K562 (cell line): ENCODE measurements around the gene IL1RL2. TPM values are rescaled to one million over a fixed set of nuclear protein-coding genes. Genes with fewer than 3 reads are reported as not detected.
A peak's percentile ranks its signal among the peaks of the same experiment; 100 is the strongest.

ENCODE experiments used
- ARNT ChIP-seq, 2 experiments: fragments of 450-650 bp; IDR thresholded peaks; 2 replicates each; pipeline ENCODE4 v1.6.1; 2016; ENCODE audit warnings: mild to moderate bottlenecking in 1 of 2
- CREB5 ChIP-seq: fragments of 250-450 bp; sonication (Bioruptor Pico); IDR thresholded peaks from 2 replicates; pipeline ENCODE4 v1.5.0; 2020; ENCODE audit warnings: mild to moderate bottlenecking
- CTBP1 ChIP-seq: fragments of 450-650 bp; IDR thresholded peaks from 2 replicates; pipeline ENCODE4 v1.6.1; 2016; ENCODE audit warnings: borderline replicate concordance
- CXXC5 ChIP-seq: fragments of 250-450 bp; sonication (Bioruptor Pico); IDR thresholded peaks from 2 replicates; pipeline ENCODE4 v1.8.0; 2022; ENCODE audit warnings: inconsistent platforms, mild to moderate bottlenecking, moderate library complexity
- DEAF1 ChIP-seq: fragments of 450-650 bp; formaldehyde crosslinking; IDR thresholded peaks from 2 replicates; pipeline ENCODE4 v1.4.0; 2020; ENCODE audit warnings: mild to moderate bottlenecking, moderate library complexity
- FIP1L1 ChIP-seq: fragments of 200-400 bp; formaldehyde crosslinking; IDR thresholded peaks from 2 replicates; pipeline ENCODE4 v1.6.1; 2018; ENCODE audit warnings: mild to moderate bottlenecking, low read depth, low read length; ENCODE audit not compliant: poor library complexity, severe bottlenecking
- HNRNPL ChIP-seq: fragments of 200-400 bp; formaldehyde crosslinking; IDR thresholded peaks from 2 replicates; pipeline ENCODE4 v1.6.1; 2017; ENCODE audit warnings: low read depth, mild to moderate bottlenecking, low read length
- KHSRP ChIP-seq: fragments of 450-650 bp; IDR thresholded peaks from 2 replicates; pipeline ENCODE4 v1.6.1; 2017
- KLF13 ChIP-seq: fragments of 450-650 bp; IDR thresholded peaks from 2 replicates; pipeline ENCODE4 v1.6.1; 2016; ENCODE audit warnings: missing genetic modification characterization, low read depth, mild to moderate bottlenecking, missing compliant biosample characterization, moderate library complexity, borderline replicate concordance
- MAZ ChIP-seq, 2 experiments: fragments of 450-650 bp in 1 of 2; sonication (generic) in 1 of 2; formaldehyde crosslinking; IDR thresholded peaks in 1 of 2; conservative IDR thresholded peaks in 1 of 2; 2 replicates each; pipeline versions ENCODE4 v1.4.0 to v1.5.0; 2020; ENCODE audit warnings: mild to moderate bottlenecking in 1 of 2, missing genetic modification reagents in 1 of 2
- MTA3 ChIP-seq: fragments of 450-650 bp; formaldehyde crosslinking; IDR thresholded peaks from 2 replicates; pipeline ENCODE4 v1.6.1; 2017; ENCODE audit warnings: mild to moderate bottlenecking, borderline replicate concordance
- NFE2L1 ChIP-seq: fragments of 450-650 bp; IDR thresholded peaks from 2 replicates; pipeline ENCODE4 v1.6.1; 2016; ENCODE audit warnings: missing genetic modification characterization, low read depth, mild to moderate bottlenecking, missing compliant biosample characterization, moderate library complexity, borderline replicate concordance
- POLR2AphosphoS5 ChIP-seq: IDR thresholded peaks from 2 replicates; pipeline ENCODE4 v1.6.1; 2011; ENCODE audit warnings: mild to moderate bottlenecking, low read depth, low read length, moderate library complexity; ENCODE audit not compliant: control insufficient read depth, insufficient read depth
- THRAP3 ChIP-seq: fragments of 450-650 bp; IDR thresholded peaks from 2 replicates; pipeline ENCODE4 v1.6.1; 2016; ENCODE audit warnings: mild to moderate bottlenecking, inconsistent platforms, borderline replicate concordance
- UBTF ChIP-seq, 2 experiments: IDR thresholded peaks; 2 replicates each; pipeline ENCODE4 v1.6.1; 2012; ENCODE audit warnings: improper control_type of control experiment in 2 of 2, low read depth in 2 of 2, low read length in 2 of 2, borderline replicate concordance in 1 of 2
- ZNF24 ChIP-seq: fragments of 450-650 bp; IDR thresholded peaks from 2 replicates; pipeline ENCODE4 v1.6.1; 2016
- polyA plus RNA-seq, 8 experiments: library from polyadenylated mRNA; depleted of rRNA in 4 of 8; stranded (reverse) in 5 of 8; unstranded in 3 of 8; fragments of >200 nt; fragmentation: Nextera tagmentation in 2 of 8; fragmentation: Illumina TruSeq in 1 of 8; extraction: Ambion mirVana in 2 of 8; extraction: Trizol in 1 of 8; gene quantifications; 2 replicates each; pipeline versions ENCODE4 v1.2.1 to v1.2.3, GENCODE V29; 2011 to 2014; ENCODE audit warnings: inconsistent platforms in 1 of 8, missing spikeins in 1 of 8
- total RNA-seq, 7 experiments: library from RNA; depleted of rRNA in 6 of 7; stranded (reverse); fragments of >200 nt in 6 of 7; fragmentation: Illumina TruSeq in 2 of 7; extraction: Trizol in 2 of 7; gene quantifications; 2 replicates each; pipeline versions ENCODE4 v1.2.1 to v1.2.3, GENCODE V29; 2011 to 2021; ENCODE audit warnings: low replicate concordance in 1 of 7

IL1RL2 gene
- total and polyA plus RNA-seq, 9 of the 15 experiments (the other 6 are each of a cell fraction or from before 2014, with no cell fraction given), result not detected

- no peak for TF ChIP-seq POLR2AphosphoS5
- no peak for TF ChIP-seq THRAP3
- no peak for TF ChIP-seq ARNT (IDR thresholded peaks at IDR 0.05)
- TF ChIP-seq MAZ (CRISPR knock-in tag; conservative IDR thresholded peaks at IDR 0.05 in 1 of 2, IDR thresholded peaks at IDR 0.05 in 1 of 2), result no peak
- no peak for TF ChIP-seq KHSRP
- TF ChIP-seq CXXC5 (CRISPR knock-in tag), result peak; percentile 62; the same call in 1 of the 2 replicates
- peak; percentile 53; the same call in 1 of the 2 replicates for TF ChIP-seq CTBP1
- TF ChIP-seq FIP1L1, result peak; percentile 36
- no peak for TF ChIP-seq DEAF1 (CRISPR knock-in tag)
- TF ChIP-seq HNRNPL, result no peak
- no peak for TF ChIP-seq NFE2L1 (tag)
- no peak for TF ChIP-seq CREB5 (CRISPR knock-in tag)
- no peak for TF ChIP-seq KLF13 (tag)
- 0 out of 2 replicates have a peak, but pooled peaks have one; percentile 33 for TF ChIP-seq MTA3
- peak; percentile 97 for TF ChIP-seq UBTF (IDR thresholded peaks at IDR 0.05; ENCODE audit: borderline replicate concordance in 1 of 2, low read depth in 2 of 2, low read length in 2 of 2)
- TF ChIP-seq ZNF24, result no peak
These were observed 44.6 kb upstream of the IL1RL2 start, which contains the start of gene IL1R1 (continued) for GRCh38 chr2:102141970-102142828.
